Measurements from ENCODE around the gene RIPPLY2.

DNA sequence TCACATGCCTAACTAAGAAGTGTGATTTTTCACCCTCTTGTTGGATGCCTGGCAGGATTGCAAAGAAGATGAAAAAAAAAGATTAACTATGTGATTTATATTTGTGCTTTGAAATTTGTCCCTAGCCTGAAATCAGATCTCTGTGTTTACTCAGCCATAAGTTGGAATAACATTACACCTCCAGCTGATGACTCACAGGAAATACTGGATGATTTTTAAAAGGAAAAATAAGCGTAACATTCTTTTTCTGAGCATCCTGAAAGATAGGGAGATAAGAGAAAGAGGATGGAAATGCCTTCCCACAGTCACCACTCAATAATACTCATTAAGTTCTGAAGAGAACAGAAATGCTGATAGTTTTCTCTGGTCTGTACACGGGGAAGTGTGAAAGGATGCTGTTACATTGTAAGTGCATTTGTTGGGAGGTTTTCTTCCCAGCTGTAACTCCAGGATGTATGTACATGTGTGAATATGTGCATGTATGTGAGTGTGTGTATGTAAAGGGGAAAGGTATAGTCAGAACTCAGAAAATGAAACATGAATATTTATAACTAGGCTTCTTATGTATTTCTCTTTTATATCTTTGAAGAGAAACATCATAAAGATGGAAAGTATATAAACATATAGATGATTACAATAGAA is 37.4 kb upstream of the RIPPLY2 start:
- TF ChIP-seq POLR2A (IDR thresholded peaks at IDR 0.05), result no peak
- TF ChIP-seq, protein P1, sequence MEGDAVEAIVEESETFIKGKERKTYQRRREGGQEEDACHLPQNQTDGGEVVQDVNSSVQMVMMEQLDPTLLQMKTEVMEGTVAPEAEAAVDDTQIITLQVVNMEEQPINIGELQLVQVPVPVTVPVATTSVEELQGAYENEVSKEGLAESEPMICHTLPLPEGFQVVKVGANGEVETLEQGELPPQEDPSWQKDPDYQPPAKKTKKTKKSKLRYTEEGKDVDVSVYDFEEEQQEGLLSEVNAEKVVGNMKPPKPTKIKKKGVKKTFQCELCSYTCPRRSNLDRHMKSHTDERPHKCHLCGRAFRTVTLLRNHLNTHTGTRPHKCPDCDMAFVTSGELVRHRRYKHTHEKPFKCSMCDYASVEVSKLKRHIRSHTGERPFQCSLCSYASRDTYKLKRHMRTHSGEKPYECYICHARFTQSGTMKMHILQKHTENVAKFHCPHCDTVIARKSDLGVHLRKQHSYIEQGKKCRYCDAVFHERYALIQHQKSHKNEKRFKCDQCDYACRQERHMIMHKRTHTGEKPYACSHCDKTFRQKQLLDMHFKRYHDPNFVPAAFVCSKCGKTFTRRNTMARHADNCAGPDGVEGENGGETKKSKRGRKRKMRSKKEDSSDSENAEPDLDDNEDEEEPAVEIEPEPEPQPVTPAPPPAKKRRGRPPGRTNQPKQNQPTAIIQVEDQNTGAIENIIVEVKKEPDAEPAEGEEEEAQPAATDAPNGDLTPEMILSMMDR (IDR thresholded peaks at IDR 0.05), result no peak
